Activated T-helper 1 cell treated with anti-CD3 and anti-CD28 coated beads, Interleukin-2, amount 50 U/mL, for 16 hours (primary cell): ENCODE measurements around the gene FBXO2.

Experiments used
- DNase-seq, 2 donors: peaks; one replicate each; pipeline ENCODE4 v3.0.0-alpha.2; 2020; ENCODE audit warnings: low read depth in 1 of 2, low spot score in 1 of 2

The FBXO2 gene

DNA sequence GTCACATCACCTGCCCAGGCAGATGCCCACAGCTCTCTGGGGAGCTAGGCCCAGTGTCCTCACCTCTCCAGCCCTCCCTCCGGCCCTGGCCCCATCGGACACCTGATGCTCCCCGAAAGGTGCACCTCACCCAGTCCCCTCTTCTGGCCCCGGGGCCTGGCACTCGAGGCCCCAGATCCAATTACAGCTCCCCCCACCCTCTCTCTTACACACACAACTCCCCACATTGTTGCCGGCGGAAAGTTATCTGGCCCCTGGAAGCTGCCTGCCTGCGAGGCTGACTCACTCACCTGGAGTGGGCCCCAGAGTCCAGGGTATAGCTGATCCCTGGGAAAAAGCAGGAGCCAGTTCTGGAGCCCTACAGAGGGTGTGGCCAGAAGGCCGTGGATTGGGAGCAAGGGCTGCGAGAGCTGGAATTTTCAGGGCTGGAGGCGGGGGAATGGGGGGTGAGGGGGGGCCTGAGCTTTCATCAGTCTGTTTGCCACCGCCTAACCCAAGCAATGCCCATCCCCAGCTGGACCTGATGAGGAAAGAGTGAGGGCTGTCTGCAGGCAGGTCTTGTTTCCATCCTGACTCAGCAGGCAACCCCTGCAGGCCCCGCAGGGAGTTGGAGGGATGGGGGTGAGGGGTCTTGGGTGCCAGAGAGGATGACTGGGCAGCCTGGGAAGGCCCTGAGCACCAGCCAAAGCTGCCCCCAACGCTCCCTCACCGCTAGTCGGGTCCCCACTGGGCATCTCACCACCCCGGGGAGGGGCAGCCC, 948 bp downstream of the FBXO2 start:
- no peak for DNase-seq

DNA sequence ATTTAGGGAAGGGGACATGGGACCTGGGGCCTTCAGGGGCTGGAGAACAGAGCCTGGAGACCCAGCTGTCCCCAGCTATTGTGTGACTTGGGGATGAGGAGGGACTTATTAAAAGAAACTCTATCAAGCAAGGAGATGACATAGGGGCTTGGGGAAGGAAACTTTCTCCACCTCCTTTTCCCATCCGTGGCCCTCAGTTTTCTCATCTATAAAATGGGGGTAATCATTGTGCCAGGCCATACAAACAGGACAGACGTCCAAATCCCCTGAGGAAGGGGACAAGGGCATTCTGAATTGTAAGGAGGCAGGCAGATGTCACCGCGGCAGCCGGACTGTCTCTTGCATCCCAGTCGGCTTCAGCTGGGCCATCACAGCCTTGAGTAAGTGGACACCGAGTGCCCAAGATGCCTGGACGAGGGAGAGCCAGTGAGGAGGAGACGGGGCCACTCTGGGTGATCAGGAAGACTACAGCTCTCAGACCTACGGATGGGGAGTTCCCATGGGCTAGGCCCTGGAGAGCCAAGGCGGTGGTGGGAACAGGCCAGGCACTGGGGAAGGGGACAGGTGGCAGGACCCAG, 1.9 kb downstream of the FBXO2 start:
- no peak for DNase-seq

DNA sequence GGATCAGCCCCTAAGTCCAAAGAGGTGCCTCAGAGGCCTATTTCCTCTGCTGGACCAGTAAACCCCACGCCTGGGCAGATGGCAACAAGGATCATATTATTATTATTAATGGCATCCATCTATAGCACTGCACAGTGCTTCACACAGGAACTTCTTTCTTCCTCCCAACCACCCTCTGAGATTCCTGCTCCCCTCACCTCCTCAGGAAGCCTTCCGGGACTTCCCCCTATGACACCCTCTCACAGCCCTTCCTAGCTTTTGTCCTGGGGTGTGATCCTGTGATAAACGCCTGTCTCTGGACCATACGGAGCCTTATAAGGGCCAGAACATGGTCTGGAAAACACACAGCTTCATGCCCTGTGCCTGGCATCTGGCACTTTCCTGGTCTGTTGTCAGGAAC, 3.2 kb downstream of the FBXO2 start:
- no peak for DNase-seq

DNA sequence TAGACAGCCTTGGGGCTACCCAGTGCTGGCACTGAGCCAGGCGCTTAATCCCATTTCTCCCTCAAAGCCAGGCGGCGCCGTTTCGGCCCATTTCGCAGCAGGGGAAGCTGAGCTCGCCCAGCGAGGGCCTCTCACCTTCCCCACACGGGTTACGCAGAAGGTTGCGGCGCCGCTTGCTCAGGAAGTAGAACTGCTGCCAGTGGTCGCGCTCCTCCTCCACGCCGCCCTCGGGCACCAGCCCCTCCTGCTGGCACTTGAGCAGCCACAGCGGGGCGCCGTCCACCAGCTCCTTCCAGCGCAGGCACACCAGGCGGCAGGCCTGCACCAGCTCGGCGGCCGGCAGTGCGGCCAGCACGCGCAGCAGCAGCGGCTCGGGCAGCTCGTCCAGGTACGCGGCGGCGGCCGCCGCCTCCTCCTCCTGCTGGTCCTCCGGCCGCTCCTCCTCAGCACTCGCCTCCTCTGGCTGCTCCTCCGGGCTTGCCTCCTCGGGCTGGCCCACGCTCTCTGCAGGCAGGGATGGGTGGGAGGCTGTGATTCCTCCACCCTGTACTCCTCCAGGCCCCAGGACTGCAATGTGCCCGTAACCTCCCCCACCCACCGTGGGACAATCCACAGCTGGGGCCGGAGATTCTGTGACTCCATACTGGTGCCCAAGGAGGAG, 3.8 kb downstream of the FBXO2 start:
- peak; percentile 63 to 67 for DNase-seq

DNA sequence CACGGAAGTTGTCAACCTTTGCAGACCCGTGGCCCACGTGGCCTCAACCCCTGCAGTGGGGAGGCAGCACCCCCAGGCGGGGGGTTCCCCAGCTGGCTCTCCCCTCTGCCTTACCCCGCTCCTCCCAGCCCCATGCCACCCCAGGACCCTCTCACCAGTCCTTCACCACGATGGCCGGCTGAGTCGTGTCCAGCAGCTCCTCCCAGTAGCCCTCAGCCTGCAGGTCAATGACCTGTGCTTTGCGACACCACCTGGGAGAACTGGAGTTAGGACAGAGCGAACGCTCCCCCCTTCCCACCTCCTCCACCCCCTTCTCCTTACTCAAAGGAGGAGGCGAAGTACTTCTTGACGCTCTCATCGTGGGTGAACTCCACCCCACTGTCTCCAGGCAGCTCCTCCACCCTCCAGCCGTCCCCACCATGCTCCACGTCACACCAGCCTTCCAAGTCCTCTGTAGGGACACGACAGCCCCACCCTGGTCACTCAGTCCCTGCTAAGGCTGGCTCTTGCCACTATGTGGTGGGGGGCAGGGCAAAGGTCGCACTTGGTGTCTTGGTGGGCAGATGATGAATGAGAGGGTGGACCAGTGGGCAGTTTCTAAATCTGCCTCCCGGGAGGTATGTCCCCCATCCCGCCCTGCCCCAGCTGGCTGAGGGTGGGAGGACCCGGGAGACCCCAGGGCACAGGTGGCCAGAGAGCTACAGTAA, 4.5 kb downstream of the FBXO2 start:
- DNase-seq, result no peak

DNA sequence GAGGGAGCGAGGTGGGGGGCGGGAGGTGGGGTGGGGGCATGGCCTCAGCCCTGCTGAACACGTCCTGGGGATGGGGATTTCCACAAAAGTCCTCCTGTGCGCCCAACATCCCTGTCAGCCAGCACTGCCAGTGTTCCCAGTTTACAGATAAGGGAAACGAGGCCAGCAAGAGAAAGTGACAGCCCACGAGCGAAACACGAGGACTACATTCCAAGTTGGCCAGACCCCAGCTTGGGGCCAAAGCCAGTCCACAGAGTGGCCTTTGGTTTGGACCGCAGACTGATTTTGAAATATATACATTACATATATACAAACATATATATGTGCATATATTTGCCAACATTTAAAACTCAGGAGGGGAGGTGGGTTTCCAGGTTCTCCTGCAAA, 5.0 kb downstream of the FBXO2 start:
- no peak for DNase-seq

DNA sequence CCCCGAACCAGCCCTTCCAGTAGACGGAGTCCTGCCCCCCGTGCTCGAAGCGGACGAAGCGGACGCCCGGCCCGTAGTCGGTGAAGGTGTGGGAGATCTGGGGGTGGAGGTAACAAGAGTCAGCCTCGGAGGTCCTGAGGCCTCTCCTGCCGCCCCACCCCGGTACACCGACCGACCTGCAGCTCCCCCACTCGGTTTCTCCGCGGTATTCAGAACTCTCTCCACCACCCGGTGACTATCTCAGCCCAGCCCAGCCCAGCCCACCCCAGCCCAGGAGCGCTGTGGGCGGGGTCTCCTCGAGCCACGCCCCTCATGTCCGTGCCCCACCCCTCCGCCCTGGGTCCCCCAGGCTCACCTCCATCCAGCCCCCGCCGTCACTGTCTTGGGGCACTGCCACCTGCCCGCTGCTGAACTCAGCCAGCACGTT, 5.5 kb downstream of the FBXO2 start:
- DNase-seq, result no peak

DNA sequence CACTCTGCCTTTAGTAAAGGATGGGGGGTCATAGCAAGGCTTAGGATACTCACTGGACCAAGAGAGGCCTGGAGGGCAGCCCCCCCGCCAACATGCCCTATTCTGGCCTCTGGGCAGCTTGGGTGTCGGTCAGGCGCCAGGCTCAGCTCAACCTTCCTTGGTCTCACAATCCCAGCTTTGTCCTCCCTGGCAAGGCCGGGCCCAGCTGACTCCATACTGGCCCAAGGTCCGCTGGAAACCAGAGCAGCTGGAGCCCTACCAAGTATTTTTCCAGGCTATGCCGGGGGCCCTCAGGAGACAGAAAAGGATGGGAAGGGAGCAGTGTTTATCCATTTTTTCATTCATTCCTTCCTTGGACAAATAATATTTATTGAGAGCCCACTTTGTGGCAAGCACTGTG, 6.2 kb downstream of the FBXO2 start:
- DNase-seq, result no peak

DNA sequence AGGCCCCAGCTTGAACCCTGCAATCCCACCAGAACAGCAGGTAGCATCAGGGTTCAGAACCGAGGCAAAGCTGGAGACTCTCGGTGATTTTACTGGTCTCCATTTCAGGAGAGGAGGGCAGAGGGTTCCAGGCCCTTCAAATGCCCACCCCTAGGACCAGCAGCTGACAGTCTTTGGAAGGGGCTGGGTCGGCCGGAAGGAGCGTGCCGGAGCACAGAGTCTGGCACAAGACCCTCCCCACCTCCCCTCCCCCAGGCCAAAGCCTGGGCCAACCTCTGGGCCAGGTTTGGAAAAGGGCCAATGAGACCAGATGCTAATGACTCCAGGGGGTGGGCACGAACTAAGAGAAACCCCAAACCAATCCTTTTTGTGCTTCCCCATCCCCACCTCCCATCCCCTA, 6.9 kb downstream of the FBXO2 start:
- no peak for DNase-seq

DNA sequence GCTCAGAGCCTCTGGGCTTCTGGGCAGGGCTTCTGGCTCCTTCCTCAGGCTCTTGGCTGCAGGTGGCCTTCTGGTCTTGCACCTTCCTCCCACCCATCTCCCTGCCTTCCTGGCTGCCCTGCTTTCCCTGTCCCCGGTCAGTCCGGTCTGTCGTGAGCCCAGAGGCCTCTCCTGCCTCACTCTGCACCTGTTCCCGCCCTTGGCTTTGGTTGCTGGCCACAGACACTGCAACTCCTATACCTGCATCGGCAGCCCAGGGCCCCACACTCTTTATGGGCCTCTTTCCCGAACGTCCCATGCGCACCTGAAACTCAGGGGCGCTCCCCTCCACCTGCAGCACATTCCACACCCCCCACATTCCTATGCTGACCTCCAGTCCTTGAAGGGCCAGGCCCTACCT, 7.9 kb downstream of the FBXO2 start:
- DNase-seq, result no peak

DNA sequence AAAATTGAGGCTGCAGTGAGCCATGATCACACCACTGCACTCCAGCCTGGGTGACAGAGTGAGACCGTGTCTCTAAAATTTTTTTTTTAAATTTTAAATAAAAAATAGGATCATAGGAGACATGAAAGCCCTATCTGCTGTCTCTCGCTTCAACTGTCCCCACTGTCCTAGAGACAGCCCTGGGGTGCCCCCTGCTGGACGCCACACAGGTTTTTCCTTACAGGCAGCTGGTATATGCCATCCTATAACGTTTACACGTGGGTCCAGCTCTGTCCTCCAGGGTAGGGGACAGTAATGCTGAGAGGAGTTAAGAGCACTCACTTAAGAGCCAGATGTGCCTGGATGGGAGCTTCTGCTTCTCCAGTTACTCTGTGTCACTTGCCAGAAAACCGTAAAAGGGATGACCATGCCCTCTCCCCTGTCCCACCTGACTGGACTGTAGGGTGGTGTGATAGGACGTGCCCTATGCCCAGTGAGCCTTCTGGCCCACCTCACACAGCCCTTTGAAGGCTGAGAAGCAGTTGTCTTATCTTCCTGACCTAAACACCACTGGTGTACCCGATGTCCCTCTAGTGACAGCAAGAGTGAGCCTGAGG, 8.5 kb downstream of the FBXO2 start:
- DNase-seq, result peak; percentile 58 to 73

DNA sequence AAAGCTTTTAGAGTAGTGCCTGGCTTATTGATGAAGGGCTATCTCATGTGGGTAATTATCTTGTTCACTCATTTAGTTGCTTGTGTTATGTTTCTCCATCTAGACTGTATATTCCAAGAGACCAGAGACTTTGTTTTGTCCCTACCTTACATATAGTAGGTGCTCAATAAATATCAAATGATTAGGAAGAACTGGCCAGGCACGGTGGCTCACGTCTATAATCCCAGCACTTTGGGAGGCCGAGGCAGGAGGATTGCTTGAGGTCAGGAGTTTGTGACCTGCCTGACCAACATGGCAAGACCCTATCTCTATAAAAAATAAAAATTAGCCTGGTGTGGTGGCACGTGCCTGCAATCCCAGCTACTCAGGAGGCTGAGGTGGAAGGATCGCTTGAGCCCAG, 9.0 kb downstream of the FBXO2 start:
- DNase-seq, result no peak

DNA sequence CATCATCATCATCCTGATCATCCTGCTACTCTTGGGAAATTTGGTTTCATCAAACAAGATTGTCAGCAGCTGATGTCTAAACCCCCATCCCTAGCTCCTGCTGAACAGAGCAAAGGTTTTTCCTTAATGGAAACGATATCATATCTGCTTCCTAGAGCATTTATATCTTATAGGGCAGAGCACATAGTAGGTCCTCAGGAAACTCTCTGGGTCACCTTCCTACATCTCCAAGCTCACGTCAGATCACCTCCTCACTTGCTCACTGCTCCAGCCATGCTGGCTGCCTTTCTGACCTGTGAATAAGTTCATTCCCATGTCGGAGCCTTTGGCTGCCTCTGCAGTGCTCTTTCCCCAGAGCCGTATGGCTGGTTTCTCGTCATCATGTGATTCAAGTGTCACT, 10.4 kb downstream of the FBXO2 start:
- DNase-seq, result no peak

DNA sequence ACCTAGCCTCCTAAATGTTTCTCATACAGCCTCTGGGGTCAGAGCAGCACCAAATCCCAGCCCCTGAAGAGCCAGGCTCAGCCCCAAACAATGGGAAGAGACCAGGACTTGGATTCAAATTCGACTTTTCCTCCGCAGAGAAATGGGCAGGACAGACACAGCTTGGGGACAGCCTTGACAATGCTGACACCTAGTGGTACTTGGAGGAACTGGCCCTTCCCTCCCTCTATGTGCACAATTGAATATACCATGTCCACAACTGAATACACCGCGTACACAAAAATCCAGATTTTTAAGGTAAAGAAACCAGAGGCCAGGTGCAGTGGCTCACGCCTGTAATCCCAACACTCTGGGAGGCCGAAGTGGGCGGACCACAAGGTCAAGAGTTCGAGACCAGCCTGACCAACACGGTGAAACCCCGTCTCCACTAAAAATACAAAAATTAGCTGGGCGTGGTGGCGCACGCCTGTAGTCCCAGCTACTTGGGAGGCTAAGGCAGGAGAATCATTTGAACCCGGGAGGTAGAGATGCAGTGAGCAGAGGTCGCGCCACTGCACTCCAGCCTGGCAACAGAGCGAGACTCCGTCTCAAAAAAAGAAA, 11.7 kb downstream of the FBXO2 start:
- DNase-seq, result peak; percentile 53 to 56

DNA sequence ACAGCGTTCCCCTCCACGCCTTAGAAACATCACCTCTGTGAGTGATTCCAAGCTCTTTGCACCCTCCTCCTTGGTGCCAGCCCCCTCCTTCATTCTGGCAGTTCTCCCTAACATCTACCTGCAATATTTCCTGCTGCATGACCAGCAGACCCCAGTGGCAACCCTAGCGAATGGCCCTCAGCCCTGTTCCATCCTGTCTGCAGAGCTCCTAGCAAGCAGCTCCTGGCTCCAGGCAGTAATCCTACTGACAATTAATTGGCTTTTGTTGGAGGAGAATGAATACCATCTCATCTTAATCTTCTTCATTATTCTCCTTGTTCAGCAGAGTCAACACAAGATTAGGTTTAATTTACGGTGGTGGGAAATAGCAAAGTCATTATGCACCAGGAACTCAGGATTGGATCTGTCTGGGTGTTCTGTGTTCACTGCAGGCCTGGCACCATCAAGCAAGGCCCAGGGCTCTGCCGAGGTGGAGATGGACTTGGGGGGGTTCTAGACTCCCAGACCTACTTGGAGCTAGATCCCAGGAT, 12.4 kb downstream of the FBXO2 start:
- no peak for DNase-seq

DNA sequence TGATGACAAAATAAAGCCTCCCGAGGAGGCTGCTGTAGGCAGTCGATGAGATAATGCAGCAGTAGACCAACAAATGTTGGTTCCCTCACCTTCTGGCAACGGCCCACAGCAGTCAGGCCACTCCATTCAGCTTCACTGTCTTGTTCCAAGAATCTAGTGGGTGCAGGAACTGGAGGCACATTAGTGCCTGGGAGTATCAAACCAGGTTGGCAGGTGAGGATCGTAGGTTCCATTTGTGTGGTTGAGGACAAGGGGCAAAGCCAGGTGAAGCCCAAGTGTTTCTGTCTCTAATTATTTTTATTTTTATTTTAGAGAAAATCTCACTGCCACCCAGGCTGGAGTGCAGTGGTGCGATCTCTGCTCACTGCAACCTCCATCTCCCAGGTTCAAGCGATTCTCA, 13.3 kb downstream of the FBXO2 start:
- no peak for DNase-seq

DNA sequence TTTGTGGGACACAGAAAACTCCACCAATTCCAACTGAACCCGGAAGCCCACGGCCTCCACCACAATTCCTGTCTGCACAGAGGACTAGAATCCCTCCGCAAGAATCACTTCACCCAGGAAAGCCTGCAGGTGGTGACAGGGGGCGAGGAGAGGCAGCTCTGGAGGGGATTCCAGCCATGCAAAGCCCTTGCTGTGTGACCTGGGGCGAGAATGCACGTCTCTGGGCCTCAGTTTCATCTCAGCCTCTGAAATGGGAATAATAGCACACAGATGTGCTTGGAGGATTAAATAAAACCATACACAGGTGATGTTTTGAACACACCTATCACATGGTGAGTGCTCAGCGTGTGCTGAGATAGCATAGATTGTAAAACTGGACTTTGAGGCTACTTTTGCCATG, 14.1 kb downstream of the FBXO2 start:
- DNase-seq, result no peak

DNA sequence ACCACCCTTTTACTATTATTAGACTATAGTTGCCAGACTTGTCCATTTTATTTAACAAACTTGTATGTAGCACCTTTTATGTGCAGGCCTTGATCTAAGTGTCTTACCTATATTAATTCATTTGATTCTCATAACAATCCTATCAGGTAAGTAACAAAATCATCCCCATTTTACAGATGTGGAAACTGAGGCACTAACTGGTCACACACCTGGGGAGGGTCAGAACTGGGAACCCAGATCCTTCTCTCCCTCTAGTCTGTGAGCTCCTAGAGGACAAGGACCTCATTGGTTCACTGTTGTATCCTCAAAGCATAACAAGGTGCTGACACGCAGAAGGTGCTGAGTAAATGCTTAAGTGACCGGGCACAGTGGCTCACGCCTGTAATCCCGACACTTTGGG, 14.9 kb downstream of the FBXO2 start:
- DNase-seq, result no peak

DNA sequence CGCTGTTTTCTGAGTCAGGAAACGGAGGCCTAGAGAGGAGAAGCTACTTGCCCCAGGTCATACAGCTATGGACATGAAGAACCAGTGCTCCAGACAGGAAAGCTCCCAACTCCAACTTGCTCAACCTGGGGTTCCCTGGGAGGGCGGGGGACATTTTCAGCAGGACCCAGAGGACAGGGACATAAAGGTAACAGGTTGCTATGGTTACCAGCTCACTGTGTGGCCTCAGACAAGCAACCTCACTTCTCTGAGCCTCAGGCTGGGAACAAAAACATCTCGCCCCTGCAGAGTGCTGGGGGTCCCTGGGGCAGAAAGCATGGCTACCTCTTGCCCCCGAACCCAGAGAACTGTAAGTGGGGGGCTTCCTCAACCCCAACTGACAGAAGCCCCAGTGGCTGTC, 16.1 kb downstream of the FBXO2 start:
- no peak for DNase-seq

DNA sequence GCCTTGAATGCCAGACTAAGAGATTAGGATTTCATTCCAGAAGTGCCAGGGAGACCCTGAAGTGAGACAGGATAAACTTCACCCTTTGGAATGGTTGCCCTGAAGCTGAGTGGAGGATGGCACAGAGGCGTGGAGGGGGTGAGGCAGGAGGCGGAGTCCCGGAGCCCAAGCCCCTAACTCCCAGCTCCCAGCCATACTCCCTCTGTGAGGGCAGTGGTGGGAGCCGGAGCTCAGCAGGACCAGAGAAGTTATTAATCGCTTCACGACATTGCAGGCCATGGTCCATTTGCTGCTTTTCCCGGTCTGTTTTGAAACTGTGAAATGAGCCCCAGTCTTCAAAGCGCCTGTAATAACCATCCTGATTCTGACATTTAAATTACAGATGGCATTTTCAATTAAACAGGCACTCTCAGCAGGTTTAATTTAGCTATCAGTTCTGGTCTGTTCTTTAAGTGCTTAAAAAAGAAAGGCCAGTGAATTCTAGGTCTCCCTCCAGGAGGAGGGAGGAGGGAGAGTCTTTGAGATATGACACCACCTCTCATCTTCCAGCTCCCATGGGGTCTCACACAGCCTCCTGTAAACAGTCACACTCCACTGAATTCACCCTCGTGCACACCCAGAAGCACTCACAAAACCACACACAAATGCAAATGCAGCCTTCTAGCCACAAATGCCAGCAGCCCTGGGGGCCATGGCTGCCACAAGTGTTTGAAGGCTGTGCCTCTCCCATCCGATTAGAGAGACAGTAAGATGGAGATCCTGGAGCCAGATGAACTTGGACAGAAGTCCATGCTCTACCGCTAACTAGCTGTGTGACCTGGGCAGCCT, 19.6 kb downstream of the FBXO2 start:
- DNase-seq, result no peak
